ENCODE data around the gene SLCO2A1. TPM values are rescaled to one million over a fixed set of nuclear protein-coding genes. Genes with fewer than 3 reads are reported as not detected.

The SLCO2A1 gene
- total and polyA plus RNA-seq, 2 experiments from 2014 or later, result 0.31 to 1.0 TPM

- H3K36me3 Mint-ChIP-seq (ENCODE audit: low read depth), result no peaks in the 10 kb centered on the region
- H3K27ac ChIP-seq (ENCODE audit: low read depth), result no peak overlapping the region
- H2AFZ ChIP-seq, result no peak overlapping the region
- ATAC-seq, result no peak
- H3K36me3 ChIP-seq (ENCODE audit: insufficient read depth), result no peaks in the 10 kb centered on the region
- peaks cover 16% of the 10 kb centered on the region for H3K27me3 ChIP-seq (ENCODE audit: insufficient read depth)
- no peak overlapping the region for H3K4me3 ChIP-seq
- TF ChIP-seq ZNF462 (CRISPR knock-in tag; IDR thresholded peaks at IDR 0.05) (no peak), JUNB (IDR thresholded peaks at IDR 0.05; ENCODE audit: unreplicated experiment) (no peak)
- no peaks in the 10 kb centered on the region for H3K9me2 ChIP-seq (ENCODE audit: insufficient read depth)
- H3K4me2 ChIP-seq, result no peak overlapping the region
- H3K79me2 ChIP-seq (replicated peaks; ENCODE audit: insufficient read depth), result no peaks in the 10 kb centered on the region
- H3K27ac Mint-ChIP-seq, result no peak overlapping the region
- H3K4me3 Mint-ChIP-seq, result no peak overlapping the region
- peaks cover 7% of the 10 kb centered on the region for H3K27me3 Mint-ChIP-seq (ENCODE audit: insufficient read depth, low read depth, poor library complexity)
- peaks cover 9% of the 10 kb centered on the region for H3K4me1 Mint-ChIP-seq
- H4K20me1 ChIP-seq (replicated peaks; ENCODE audit: insufficient read depth), result no peaks in the 10 kb centered on the region
- H3K9me3 Mint-ChIP-seq, result no peaks in the 10 kb centered on the region
- no peaks in the 10 kb centered on the region for H3F3A ChIP-seq (replicated peaks; ENCODE audit: low read depth)
- DNase-seq (ENCODE audit: low spot score), result no peak
- no peaks in the 10 kb centered on the region; the same call in 1 of the 2 replicates for H3K4me1 ChIP-seq (ENCODE audit: insufficient read depth)
Measured at GRCh38 chr3:133932009-133932408, 97.7 kb downstream of the SLCO2A1 start.

- H2AFZ ChIP-seq, result no peak overlapping the region
- no peaks in the 10 kb centered on the region for H3K9me3 Mint-ChIP-seq
- TF ChIP-seq ZNF462 (CRISPR knock-in tag; IDR thresholded peaks at IDR 0.05), result no peak
- no peaks in the 10 kb centered on the region for H3K9me2 ChIP-seq (ENCODE audit: insufficient read depth)
- ATAC-seq, result no peak
- peaks cover 12% of the 10 kb centered on the region for H3K4me1 Mint-ChIP-seq
- H3F3A ChIP-seq (replicated peaks; ENCODE audit: low read depth), result peaks cover 6% of the 10 kb centered on the region; the same call in 1 of the 2 replicates
- no peaks in the 10 kb centered on the region; the same call in 1 of the 2 replicates for H3K4me1 ChIP-seq (ENCODE audit: insufficient read depth)
- no peak overlapping the region for H3K27ac ChIP-seq (ENCODE audit: low read depth)
- H3K36me3 Mint-ChIP-seq (ENCODE audit: low read depth), result no peaks in the 10 kb centered on the region
- no peak overlapping the region for H3K4me2 ChIP-seq
- H3K79me2 ChIP-seq (replicated peaks; ENCODE audit: insufficient read depth), result no peaks in the 10 kb centered on the region
- H3K4me3 ChIP-seq, result no peak overlapping the region
- H3K27ac Mint-ChIP-seq, result no peak overlapping the region
- DNase-seq (ENCODE audit: low spot score), result no peak
- no peaks in the 10 kb centered on the region for H4K20me1 ChIP-seq (replicated peaks; ENCODE audit: insufficient read depth)
- no peaks in the 10 kb centered on the region for H3K36me3 ChIP-seq (ENCODE audit: insufficient read depth)
- no peak overlapping the region for H3K4me3 Mint-ChIP-seq
- H3K27me3 Mint-ChIP-seq (ENCODE audit: insufficient read depth, low read depth, poor library complexity), result peaks cover 14% of the 10 kb centered on the region
- H3K27me3 ChIP-seq (ENCODE audit: insufficient read depth), result peaks cover 19% of the 10 kb centered on the region
Measured at GRCh38 chr3:133931084-133931483, 98.6 kb downstream of the SLCO2A1 start.

All from GM23338 (cell line).